ENCODE measurements around the gene SYNGR1. TPM values are rescaled to one million over a fixed set of nuclear protein-coding genes. Genes with fewer than 3 reads are reported as not detected.

Gene SYNGR1
- total and polyA plus RNA-seq, 2 donors (not counting 1 experiment from before 2014, with no cell fraction given): 9.4 to 31.9 TPM

- H3K27me3 Mint-ChIP-seq: no peaks in the 10 kb centered on the region
- H3K9me3 Mint-ChIP-seq (ENCODE audit: insufficient read depth): no peaks in the 10 kb centered on the region
- Histone ChIP-seq H2AFZ (ENCODE audit: insufficient read depth, low read depth, low read length, poor library complexity, severe bottlenecking) (no peak overlapping the region), H3K9me3 (ENCODE audit: control extremely low read depth in 1 of 3, control insufficient read depth in 2 of 3, insufficient read depth in 1 of 3, low read length in 2 of 3) (no peaks in the 10 kb centered on the region), H4K20me1 (ENCODE audit: control insufficient read depth, insufficient read depth, low read length, poor library complexity, severe bottlenecking) (peaks cover 42% of the 10 kb centered on the region), H3K27me3 (replicated peaks in 1 of 4; ENCODE audit: control extremely low read depth in 1 of 4, control insufficient read depth in 3 of 4, insufficient read depth in 4 of 4, low read length in 3 of 4) (no peaks in the 10 kb centered on the region), H3K36me3 (replicated peaks in 1 of 2; ENCODE audit: control extremely low read depth in 1 of 2, control insufficient read depth in 1 of 2, extremely low read depth in 1 of 2, insufficient read depth in 2 of 2, low read length in 1 of 2) (peaks cover 3 to 22% of the 10 kb centered on the region in 2 experiments), H3K4me3 (ENCODE audit: control extremely low read depth in 1 of 5, extremely low read depth in 1 of 5, insufficient read depth in 1 of 5, low read depth in 2 of 5, low read length in 4 of 5) (no peak overlapping the region), H3K9ac (ENCODE audit: low read length) (no peak overlapping the region), H3K4me2 (replicated peaks; ENCODE audit: low read depth, low read length, poor library complexity, severe bottlenecking) (no peak overlapping the region), H3K79me2 (ENCODE audit: control insufficient read depth, insufficient read depth, low read length) (peaks cover 76% of the 10 kb centered on the region), H3K27ac (ENCODE audit: low read length in 2 of 2) (no peak overlapping the region), H3K4me1 (ENCODE audit: control insufficient read depth in 2 of 2, insufficient read depth in 2 of 2, low read length in 2 of 2) (peaks cover 8% of the 10 kb centered on the region in 2 donors)
- POLR2A ChIA-PET: interaction anchor here (0.6 kb wide), 1 partner anchor 97 kb away, joined by 4 read pairs; no protein-coding TSS in a partner anchor
- ATAC-seq (ENCODE audit: low read depth) (no peak), DNase-seq (no peak)
- H3K4me1 Mint-ChIP-seq: peaks cover 19% of the 10 kb centered on the region
- TF ChIP-seq EZH2 (IDR thresholded peaks at IDR 0.05; ENCODE audit: borderline replicate concordance, insufficient read depth, low read depth, low read length, poor library complexity, severe bottlenecking): no peak
- TF ChIP-seq CTCF (IDR thresholded peaks at IDR 0.05): no peak
- no peak overlapping the region for H3K4me3 Mint-ChIP-seq
- CTCF ChIA-PET: interaction anchor here (0.7 kb wide), 1 partner anchor 8 kb away, joined by 5 read pairs; the partner anchor contains the start of gene TAB1
- H3K27ac Mint-ChIP-seq: no peak overlapping the region
- intact Hi-C loops (cut with micrococcal nuclease): no loop called here
- 98% methylated on average over 7 of the region's 11 CpGs for WGBS (ENCODE audit: insufficient coverage)
These were observed 58.4 kb downstream of the SYNGR1 start for GRCh38 chr22:39408173-39408572.

- ATAC-seq (ENCODE audit: low read depth) (no peak), DNase-seq (no peak)
- no peak overlapping the region for H2AFZ ChIP-seq (ENCODE audit: insufficient read depth, low read depth, low read length, poor library complexity, severe bottlenecking)
- Mint-ChIP-seq H3K27ac (no peak overlapping the region), H3K4me1 (peaks cover 20% of the 10 kb centered on the region), H3K4me3 (no peak overlapping the region), H3K9me3 (ENCODE audit: insufficient read depth) (no peaks in the 10 kb centered on the region), H3K27me3 (no peaks in the 10 kb centered on the region)
- H3K4me3 ChIP-seq (ENCODE audit: control extremely low read depth in 1 of 5, extremely low read depth in 1 of 5, insufficient read depth in 1 of 5, low read depth in 2 of 5, low read length in 4 of 5): no peak overlapping the region
- H3K4me2 ChIP-seq (replicated peaks; ENCODE audit: low read depth, low read length, poor library complexity, severe bottlenecking): no peak overlapping the region
- peaks cover 45% of the 10 kb centered on the region for H4K20me1 ChIP-seq (ENCODE audit: control insufficient read depth, insufficient read depth, low read length, poor library complexity, severe bottlenecking)
- no peak overlapping the region for H3K27ac ChIP-seq (ENCODE audit: low read length in 2 of 2)
- no CpG with 5 or more reads among the region's 1 CpG for WGBS (ENCODE audit: insufficient coverage)
- ChIA-PET CTCF (interaction anchor here (0.9 kb wide), 1 partner anchor 10 kb away, joined by 3 read pairs; the partner anchor contains the start of gene TAB1), POLR2A (interaction anchor here (0.6 kb wide), 1 partner anchor 96 kb away, joined by 4 read pairs; no protein-coding TSS in a partner anchor)
- peaks cover 77% of the 10 kb centered on the region for H3K79me2 ChIP-seq (ENCODE audit: control insufficient read depth, insufficient read depth, low read length)
- intact Hi-C loops (cut with micrococcal nuclease): no loop called here
- no peaks in the 10 kb centered on the region for H3K9me3 ChIP-seq (ENCODE audit: control extremely low read depth in 1 of 3, control insufficient read depth in 2 of 3, insufficient read depth in 1 of 3, low read length in 2 of 3)
- no peak for TF ChIP-seq EZH2 (IDR thresholded peaks at IDR 0.05; ENCODE audit: borderline replicate concordance, insufficient read depth, low read depth, low read length, poor library complexity, severe bottlenecking)
- no peak for TF ChIP-seq CTCF (IDR thresholded peaks at IDR 0.05)
- H3K36me3 ChIP-seq (replicated peaks in 1 of 2; ENCODE audit: control extremely low read depth in 1 of 2, control insufficient read depth in 1 of 2, extremely low read depth in 1 of 2, insufficient read depth in 2 of 2, low read length in 1 of 2): peaks cover 3 to 22% of the 10 kb centered on the region in 2 experiments
- H3K4me1 ChIP-seq (ENCODE audit: control insufficient read depth in 2 of 2, insufficient read depth in 2 of 2, low read length in 2 of 2): peaks cover 8% of the 10 kb centered on the region in 2 donors
- H3K27me3 ChIP-seq (replicated peaks in 1 of 4; ENCODE audit: control extremely low read depth in 1 of 4, control insufficient read depth in 3 of 4, insufficient read depth in 4 of 4, low read length in 3 of 4): no peaks in the 10 kb centered on the region
- H3K9ac ChIP-seq (ENCODE audit: low read length): no peak overlapping the region
These were observed 59.0 kb downstream of the SYNGR1 start for GRCh38 chr22:39408807-39409206.

Data from B cell (primary cell).